HG03521 (cell line): Measurements from ENCODE around the gene NEB.
"Not testable (repeated sequence)": the region's sequence is repeated elsewhere in the genome, so short reads cannot be mapped to it uniquely, and the experiment has no call there.

Source experiments
- ATAC-seq: cut with Tn5 transposase; IDR thresholded peaks from one replicate; pipeline ENCODE4 v1.9.1; 2021; ENCODE audit warnings: mild to moderate bottlenecking, moderate library complexity; ENCODE audit not compliant: unreplicated experiment

The NEB gene

GRCh38 chr2:151655663-151656398, 78.4 kb downstream of the NEB start:
- ATAC-seq = no peak

DNA sequence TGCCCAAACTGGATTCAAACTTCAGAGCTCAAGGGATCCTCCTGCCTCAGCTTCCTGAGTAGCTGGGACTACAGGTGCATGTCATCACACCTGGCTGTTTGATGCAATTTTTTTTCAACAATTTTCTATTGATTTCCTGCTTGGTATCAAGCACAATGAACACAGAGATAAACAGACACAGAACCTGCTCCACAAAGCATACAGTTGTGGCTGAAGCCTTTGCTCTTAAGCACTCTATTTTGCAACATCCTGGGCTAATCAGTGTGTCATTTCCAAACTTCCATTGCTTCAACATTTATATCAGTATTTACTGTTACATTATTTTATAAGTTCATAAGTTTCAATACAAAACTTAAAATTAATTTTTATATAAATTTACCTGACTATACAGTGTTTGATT, 79.4 kb downstream of the NEB start:
- ATAC-seq = no peak

DNA sequence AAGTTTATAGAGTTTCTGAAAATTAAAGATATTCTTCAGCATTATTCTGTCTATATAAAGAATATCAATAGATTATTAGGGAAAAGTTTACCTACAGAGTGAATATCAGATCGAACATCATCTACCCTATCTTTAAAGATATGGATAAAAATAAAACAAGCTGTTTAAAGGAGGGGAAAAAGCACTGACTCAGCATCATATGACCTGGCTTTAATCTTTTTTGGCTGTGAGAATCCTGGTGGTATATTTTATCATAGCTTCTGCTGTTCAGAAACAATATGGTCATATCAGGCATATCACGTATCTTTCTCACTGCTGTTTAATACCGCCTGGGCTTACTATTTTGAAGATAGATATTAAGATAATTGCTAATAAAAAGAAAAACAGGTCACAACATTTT, 80.2 kb downstream of the NEB start:
- ATAC-seq = no peak

DNA sequence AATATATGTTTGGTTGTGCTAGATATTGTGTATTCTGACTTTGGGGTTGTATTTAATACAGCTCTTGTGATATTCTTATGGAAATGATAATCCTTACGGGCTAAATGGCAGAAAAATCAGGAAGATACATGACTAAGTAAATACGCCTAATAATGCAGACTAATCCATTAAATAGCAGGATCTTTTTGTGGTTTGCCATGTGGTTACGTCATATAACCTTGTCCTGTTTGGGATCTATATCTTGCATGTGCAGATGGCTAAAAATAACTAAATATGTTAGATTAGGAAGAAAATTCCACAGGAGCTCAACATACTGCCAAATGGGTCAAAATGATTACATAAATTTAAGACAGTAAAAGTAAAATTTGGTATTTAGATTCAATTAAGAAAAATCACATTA, 83.0 kb downstream of the NEB start:
- ATAC-seq = no peak

GRCh38 chr2:151650456-151650855, 83.8 kb downstream of the NEB start:
- no peak for ATAC-seq

DNA sequence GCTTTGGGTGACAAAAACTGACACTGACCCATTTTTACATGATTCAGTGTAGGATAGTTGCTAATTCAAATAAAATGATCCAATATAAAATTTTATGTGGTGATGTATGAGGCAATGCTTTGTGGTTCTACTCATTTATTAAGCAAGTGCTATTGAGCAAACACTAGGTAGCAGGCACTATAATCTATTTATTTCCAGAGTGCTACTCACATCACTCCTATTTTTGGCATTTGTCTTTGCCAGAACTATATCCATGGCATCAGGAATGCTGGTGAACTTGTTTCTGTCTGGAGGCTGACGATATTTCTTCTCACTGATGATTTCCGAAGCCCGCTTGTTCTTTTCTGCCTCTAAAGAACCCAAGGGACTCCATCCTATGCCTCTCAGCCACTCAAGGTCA, 84.3 kb downstream of the NEB start:
- no peak for ATAC-seq

DNA sequence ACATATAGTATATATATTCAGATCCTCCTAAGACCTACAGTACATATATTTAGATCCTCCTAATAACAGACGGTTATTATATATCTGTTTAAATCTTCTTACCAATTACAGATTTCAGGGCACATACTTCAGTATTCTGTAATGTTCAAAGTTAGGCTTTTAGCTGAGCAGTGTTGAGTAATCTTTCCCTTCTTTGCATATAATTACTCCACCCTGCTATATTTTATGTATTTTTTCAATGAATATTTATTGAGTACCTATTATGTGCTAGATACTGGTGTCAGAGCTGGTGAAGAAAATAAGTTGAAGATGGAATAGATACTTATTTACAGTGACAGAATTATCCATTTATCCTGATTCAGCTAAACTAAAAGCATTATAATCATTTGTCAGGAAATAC, 84.9 kb downstream of the NEB start:
- no peak for ATAC-seq

DNA sequence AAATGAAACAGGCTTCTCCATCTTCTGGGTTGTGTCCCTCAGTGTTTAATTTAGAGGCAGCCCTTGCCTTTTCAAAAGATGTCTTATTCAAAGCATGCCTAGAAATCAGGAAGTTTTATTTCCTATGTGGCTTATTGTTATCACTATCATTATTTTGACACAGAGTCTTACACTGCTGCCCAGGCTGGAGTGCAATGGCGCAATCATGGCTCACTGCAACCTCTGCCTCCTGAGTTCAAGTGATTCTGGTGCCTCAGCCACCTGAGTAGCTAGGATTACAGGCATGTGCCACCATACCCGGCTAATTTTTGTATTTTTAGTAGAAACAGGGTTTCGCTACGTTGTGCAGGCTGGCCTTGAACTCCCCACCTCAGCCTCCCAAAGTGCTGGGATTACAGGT, 87.8 kb downstream of the NEB start:
- ATAC-seq = not testable (repeated sequence)

- no peak for ATAC-seq
Observed at GRCh38 chr2:151644580-151644979, 89.7 kb downstream of the NEB start.

DNA sequence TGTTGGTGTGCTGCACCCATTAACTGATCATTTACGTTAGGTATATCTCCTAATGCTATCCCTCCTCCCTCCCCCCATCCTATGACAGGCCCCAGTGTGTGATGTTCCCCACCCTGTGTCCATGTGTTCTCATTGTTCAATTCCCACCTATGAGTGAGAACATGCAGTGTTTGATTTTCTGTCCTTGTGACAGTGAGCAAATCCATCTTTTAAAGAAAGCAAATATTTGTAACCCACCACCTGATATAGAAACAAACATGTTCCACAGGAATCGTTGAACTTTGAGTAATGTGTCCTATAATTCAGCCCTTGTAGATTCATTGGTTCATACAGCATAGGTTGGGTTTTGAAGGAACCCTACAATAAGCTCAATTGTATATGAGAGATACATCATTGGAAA, 92.4 kb downstream of the NEB start:
- ATAC-seq = not testable (repeated sequence)

GRCh38 chr2:151640087-151640486, 94.2 kb downstream of the NEB start:
- ATAC-seq = no peak

DNA sequence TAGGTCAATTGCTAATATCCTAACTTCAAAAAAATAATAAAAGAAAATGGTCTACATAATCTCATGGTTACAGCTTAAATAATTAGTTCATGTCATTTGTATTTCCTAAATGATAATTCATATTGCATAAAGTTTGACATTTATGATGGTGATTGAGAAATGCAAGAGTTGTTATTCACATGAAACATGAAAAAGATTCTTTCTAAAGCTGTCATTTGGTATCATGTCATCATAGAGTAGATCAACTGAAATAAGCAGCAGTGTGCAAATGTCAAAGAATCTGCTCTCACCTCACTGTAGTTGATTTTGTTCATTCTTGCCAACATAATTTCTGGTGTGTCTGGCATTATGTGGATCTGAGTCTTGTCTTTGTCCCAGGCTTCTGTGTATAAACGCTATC, 95.3 kb downstream of the NEB start:
- ATAC-seq = no peak

DNA sequence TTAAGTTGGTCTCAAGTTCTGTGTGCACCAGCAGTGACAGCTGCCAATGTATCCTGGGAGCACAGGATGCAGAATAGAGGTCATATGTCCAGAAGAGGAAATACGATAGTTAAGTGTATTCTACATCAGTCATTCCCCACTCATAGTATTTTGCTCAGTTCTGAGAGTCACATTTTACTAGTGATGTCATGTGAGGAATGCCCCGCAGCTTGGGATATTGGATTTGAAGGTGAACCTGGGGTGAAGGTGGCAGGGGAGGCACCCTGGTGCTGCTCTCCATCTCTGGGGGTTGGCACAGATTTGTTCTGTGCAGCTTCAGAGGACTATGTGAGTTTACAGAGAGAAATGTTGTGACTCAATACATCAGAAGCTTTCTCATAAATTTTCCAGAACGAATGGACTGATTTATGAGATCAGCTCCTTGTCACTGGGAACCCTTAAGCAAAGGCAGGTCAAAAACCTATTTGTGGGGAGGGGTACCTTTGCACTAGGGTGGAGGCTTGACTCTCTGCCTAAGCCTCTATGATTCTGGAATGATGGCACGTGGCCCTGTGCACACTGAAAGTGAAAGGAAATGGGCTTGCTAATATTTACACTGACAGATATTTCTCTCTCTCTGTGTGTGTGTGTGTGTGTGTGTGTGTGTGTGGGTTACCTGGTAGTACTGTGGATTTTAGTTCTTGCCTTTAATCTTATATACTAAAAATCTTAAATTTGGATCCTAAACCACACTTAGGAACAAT, 95.9 kb downstream of the NEB start:
- no peak for ATAC-seq

GRCh38 chr2:151637271-151637781, 97.0 kb downstream of the NEB start:
- peak; percentile 50 for ATAC-seq

DNA sequence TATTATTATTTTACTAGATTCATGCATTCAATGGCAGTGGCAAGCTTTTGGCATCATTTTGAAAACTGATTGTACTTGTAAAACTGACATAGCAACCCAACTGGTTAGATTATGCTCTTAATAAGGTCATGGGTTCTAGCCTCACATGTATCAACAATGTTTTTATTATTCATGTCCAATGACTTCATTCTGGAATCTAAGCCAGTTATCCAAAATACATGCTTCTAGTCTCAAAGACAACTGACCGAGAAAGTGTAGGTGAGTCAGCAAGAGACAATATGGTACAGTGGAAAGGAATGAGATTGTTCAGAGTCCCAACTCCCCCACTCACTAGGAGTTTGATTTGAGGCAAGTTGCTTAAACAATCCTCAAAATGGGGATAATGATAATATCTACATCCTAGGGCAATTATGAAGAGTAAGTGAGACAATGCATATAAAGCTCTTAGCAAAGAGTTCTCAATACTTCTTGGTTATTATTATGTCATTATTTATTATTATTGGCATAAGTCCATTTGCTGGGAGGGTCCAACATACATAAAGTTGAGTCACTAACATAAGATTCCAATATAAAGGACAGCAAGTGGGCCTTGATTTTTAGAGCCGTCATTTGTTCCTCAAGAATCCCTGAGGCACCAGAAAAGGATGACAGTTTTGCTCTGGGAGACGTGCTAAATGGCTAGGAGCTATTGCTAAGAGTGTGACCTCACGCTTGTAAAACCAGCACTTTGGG, 99.4 kb downstream of the NEB start:
- no peak for ATAC-seq

DNA sequence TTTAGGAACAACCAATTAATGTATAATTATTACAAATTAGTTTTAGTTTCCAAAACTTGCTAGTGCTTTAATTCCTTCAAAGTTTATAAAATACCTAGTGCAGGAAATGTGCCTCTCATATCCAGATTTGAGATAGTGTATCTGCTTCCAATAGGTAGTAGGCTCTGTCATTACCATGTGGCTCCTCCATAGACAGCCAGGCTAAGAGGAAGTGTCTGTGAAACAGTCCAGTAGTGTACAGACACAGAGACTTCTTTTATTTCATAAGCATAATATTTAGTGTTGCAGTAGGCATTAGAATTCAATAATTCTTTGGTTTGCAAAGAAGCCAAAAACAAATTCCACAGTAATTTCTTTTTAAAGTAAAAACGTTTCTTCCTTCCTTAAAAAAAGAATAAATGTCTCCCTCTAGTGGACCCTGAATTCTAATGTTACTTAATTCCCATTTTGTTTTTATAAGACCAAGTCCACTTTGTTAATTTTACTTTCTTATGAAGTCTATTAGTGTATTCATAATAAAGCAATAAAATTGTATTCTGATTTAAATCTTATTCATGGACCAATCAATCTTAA, 101.2 kb downstream of the NEB start:
- ATAC-seq = no peak

DNA sequence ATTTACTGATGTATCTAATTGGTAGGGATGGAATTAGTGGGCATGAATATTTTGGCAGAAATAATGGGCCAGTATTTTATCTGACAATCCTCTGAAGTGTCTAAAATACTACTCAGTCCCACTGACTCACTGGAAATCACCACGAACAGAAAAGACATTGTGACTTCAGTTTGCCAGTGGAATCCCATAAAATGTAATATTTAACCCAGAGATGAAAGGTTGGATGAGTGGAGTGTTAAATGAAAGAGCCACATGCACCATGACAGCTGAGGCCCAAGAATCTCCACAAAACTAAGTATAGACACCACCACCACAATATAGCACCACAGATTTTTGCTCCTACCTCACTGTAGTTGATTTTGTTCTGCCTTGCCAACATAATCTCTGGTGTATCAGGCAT, 103.9 kb downstream of the NEB start:
- no peak for ATAC-seq

- no peak for ATAC-seq
Observed at GRCh38 chr2:151627353-151627752, 106.9 kb downstream of the NEB start.

- ATAC-seq = no peak
Observed at GRCh38 chr2:151624271-151624670, 110.0 kb downstream of the NEB start.

DNA sequence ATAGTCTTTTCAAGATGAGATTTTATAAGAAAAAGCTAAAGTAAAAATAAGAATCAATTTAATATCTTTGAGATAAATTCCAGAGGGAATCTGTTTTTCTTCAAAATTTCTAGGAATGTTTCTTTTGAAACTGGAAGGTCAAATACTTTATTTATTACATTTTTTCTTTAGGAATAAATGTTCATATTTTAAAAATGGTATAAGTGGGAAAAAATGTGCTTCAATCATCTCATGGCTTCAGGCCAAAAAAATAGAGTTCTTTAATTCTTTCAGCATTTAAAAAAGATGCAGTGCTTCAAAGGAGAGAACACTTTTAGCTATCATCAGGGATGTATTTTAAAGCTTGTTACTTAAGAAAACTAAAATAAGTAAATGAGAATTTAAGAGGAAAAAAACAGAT, 110.6 kb downstream of the NEB start:
- no peak for ATAC-seq

GRCh38 chr2:151620761-151621160, 113.5 kb downstream of the NEB start:
- ATAC-seq = no peak
